Fibroblast of skin of abdomen (primary cell): Measurements from ENCODE around the gene MX2.
"Not testable (repeated sequence)": the region's sequence is repeated elsewhere in the genome, so short reads cannot be mapped to it uniquely, and the experiment has no call there.

Source experiments
- DNase-seq: peaks from one replicate; pipeline ENCODE4 v3.0.0-alpha.2; 2013

The MX2 gene

GRCh38 chr21:41418393-41418792 lies 56.6 kb downstream of the MX2 start:
- no peak for DNase-seq

- no peak for DNase-seq
Measured at GRCh38 chr21:41418956-41419680, 57.3 kb downstream of the MX2 start.

- peak; percentile 92 for DNase-seq
Measured at GRCh38 chr21:41419921-41420862, 58.4 kb downstream of the MX2 start.

- DNase-seq: not testable (repeated sequence)
Measured at GRCh38 chr21:41420998-41421397, 59.2 kb downstream of the MX2 start.

GRCh38 chr21:41422546-41423304 lies 60.9 kb downstream of the MX2 start:
- no peak for DNase-seq

- not testable (repeated sequence) for DNase-seq
Measured at GRCh38 chr21:41423305-41423636, 61.4 kb downstream of the MX2 start.

- DNase-seq: no peak
Measured at GRCh38 chr21:41425588-41425953, 63.7 kb downstream of the MX2 start.

GRCh38 chr21:41425954-41426675 lies 64.3 kb downstream of the MX2 start, which contains the start of gene MX1:
TSS of gene MX1 (plus strand) at chr21:41426239. CDS start at chr21:41432071, 5,832 bp downstream.
- peak; percentile 45 for DNase-seq

GRCh38 chr21:41426676-41427404 lies 65.0 kb downstream of the MX2 start:
- DNase-seq: no peak

GRCh38 chr21:41427556-41427955 lies 65.7 kb downstream of the MX2 start:
- DNase-seq: no peak

- no peak for DNase-seq
Measured at GRCh38 chr21:41428311-41428710, 66.5 kb downstream of the MX2 start.

GRCh38 chr21:41428847-41429246 lies 67.0 kb downstream of the MX2 start:
- DNase-seq: no peak

- DNase-seq: no peak
Measured at GRCh38 chr21:41429305-41429704, 67.5 kb downstream of the MX2 start.

GRCh38 chr21:41429925-41430491 lies 68.2 kb downstream of the MX2 start:
- no peak for DNase-seq

- no peak for DNase-seq
Measured at GRCh38 chr21:41431788-41432548, 70.1 kb downstream of the MX2 start.

GRCh38 chr21:41432562-41433460 lies 71.0 kb downstream of the MX2 start:
- DNase-seq: no peak

GRCh38 chr21:41433566-41433965 lies 71.7 kb downstream of the MX2 start:
- no peak for DNase-seq

- DNase-seq: no peak
Measured at GRCh38 chr21:41435706-41436105, 73.9 kb downstream of the MX2 start.

- DNase-seq: no peak
Measured at GRCh38 chr21:41437729-41438128, 75.9 kb downstream of the MX2 start.
